Measurements from ENCODE around the gene SURF6.

SURF6 gene

DNA sequence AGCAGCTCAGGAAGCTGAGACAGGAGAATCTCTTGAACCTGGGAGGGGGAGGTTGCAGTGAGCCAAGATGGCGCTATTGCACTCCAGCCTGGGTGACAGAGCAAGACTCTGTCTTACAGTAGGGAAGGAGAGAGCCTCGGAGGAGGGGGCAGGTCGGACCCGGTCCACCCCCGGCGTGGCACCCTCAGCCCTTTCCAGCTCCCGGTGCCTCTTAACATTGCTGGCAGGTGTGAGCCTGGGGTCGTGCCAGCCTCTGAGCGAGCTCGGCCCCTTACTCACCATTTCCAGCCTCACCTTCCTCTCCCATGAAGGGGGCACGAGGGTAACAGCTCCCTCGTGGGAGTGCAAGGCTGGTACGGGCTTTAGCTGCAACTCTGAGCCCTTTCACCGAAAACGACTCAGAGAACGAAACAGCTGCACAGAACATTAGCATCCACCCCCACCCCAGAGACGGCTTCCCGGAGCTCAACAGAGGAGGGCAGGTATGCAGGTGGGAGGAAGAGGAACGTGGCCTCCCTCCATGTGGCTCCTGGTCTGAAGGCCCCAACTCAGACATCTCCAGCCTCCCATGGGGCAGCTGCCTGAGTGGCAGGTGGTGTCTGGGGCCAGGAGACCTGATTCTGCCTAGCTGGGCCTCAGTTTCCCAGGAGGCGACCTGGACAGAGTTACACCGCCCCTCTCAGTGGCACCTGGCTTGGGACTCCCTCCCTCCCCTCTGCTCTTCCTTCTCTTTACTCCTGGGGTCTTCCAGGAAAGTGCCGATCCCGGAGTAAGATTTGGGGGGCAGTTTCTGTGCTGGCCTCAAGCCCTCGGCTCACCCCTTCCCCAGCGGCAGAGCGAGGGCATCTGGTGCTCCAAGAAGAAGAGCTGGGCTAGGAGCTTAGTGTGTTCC is 32.5 kb downstream of the SURF6 start:
- H3K27ac ChIP-seq (ENCODE audit: extremely low read depth, low read depth, low read length), result no peak overlapping the region
- TF ChIP-seq ZNF600 (tag by site-specific recombination; IDR thresholded peaks at IDR 0.05) (no peak), ZNF112 (tag by site-specific recombination; IDR thresholded peaks at IDR 0.05) (no peak), ZNF280C (tag by site-specific recombination; IDR thresholded peaks at IDR 0.05) (no peak), ZNF19 (tag by site-specific recombination; IDR thresholded peaks at IDR 0.05; ENCODE audit: low read depth) (no peak), ZNF791 (tag by site-specific recombination; IDR thresholded peaks at IDR 0.05) (no peak), ZFP3 (tag by site-specific recombination; IDR thresholded peaks at IDR 0.05; ENCODE audit: low read depth) (no peak), ZNF510 (tag by site-specific recombination; IDR thresholded peaks at IDR 0.05; ENCODE audit: insufficient replicate concordance) (no peak), ZNF416 (tag by site-specific recombination; IDR thresholded peaks at IDR 0.05) (no peak), ZNF792 (tag by site-specific recombination; IDR thresholded peaks at IDR 0.05) (no peak), RBAK (tag by site-specific recombination; IDR thresholded peaks at IDR 0.05) (no peak)
- POLR2A ChIA-PET, result no interaction called here
- CTCF ChIA-PET, result interaction anchor here (0.7 kb wide), 1 partner anchor 9 kb away, joined by 5 read pairs; no protein-coding TSS in a partner anchor
- no peak overlapping the region for H3K4me3 ChIP-seq (ENCODE audit: low read depth, low read length)
- H3K9me3 ChIP-seq (ENCODE audit: control insufficient read depth, insufficient read depth, low read depth, low read length), result no peaks in the 10 kb centered on the region
- no peaks in the 10 kb centered on the region for H3K36me3 ChIP-seq (ENCODE audit: control insufficient read depth in 2 of 2, insufficient read depth in 1 of 2, low read length in 2 of 2)
- no peaks in the 10 kb centered on the region for H3K4me1 ChIP-seq (ENCODE audit: control insufficient read depth, insufficient read depth, low read length)

DNA sequence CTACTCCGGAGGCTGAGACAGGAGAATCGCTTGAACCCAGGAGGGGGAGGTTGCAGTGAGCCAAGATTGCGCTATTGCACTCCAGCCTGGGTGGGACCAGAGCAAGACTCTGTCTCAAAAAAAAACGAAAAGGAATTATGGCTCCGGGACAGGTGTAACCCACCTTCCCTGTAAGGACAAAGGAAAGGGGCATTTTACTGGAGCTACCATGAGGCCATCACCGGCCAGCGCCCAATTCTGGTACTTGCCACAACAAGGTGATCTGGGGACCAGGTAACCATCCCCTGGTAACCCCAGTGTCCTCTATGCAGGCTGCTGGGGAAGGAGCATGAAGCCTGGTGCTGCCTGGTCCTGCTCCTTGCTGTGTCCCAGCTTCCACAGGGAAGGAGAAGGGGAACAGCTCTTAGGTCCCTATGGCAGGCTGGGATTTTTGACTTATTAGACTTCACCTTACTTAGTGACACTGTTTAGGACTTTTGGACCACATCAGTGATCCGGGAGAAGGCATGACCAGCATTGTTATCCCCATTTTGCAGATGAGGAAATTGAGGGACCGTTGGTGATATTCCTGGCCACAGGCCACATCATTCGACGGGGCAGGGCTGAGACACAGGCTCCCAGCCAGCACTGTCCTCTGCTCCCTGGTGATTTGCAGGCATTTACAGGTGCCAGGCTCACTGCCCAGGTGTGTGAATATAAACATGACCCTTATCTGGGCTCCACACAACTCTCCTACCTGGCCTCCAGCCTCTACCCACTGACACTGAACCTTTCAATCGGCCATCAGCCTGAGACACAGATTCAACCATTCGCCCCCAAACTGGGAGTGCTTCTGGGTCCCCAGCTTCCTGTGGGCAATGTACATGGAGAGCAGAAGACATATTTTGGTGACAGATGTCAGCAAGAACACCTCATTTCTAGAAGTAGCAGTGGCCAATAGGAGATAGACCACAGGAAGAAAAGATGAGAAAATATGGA is 34.4 kb downstream of the SURF6 start:
- Histone ChIP-seq H3K4me1 (ENCODE audit: control insufficient read depth, insufficient read depth, low read length) (no peaks in the 10 kb centered on the region), H3K4me3 (ENCODE audit: low read depth, low read length) (no peak overlapping the region), H3K9me3 (ENCODE audit: control insufficient read depth, insufficient read depth, low read depth, low read length) (no peaks in the 10 kb centered on the region), H3K27ac (ENCODE audit: extremely low read depth, low read depth, low read length) (no peak overlapping the region), H3K36me3 (ENCODE audit: control insufficient read depth in 2 of 2, insufficient read depth in 1 of 2, low read length in 2 of 2) (no peaks in the 10 kb centered on the region)
- CTCF ChIA-PET, result interaction anchor here (0.6 to 1.0 kb wide), 2 partner anchors 114 to 439 kb away, joined by 3 read pairs; no protein-coding TSS in a partner anchor
- POLR2A ChIA-PET, result no interaction called here
- TF ChIP-seq, protein P1, sequence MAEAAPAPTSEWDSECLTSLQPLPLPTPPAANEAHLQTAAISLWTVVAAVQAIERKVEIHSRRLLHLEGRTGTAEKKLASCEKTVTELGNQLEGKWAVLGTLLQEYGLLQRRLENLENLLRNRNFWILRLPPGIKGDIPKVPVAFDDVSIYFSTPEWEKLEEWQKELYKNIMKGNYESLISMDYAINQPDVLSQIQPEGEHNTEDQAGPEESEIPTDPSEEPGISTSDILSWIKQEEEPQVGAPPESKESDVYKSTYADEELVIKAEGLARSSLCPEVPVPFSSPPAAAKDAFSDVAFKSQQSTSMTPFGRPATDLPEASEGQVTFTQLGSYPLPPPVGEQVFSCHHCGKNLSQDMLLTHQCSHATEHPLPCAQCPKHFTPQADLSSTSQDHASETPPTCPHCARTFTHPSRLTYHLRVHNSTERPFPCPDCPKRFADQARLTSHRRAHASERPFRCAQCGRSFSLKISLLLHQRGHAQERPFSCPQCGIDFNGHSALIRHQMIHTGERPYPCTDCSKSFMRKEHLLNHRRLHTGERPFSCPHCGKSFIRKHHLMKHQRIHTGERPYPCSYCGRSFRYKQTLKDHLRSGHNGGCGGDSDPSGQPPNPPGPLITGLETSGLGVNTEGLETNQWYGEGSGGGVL (tag by site-specific recombination; IDR thresholded peaks at IDR 0.05), result no peak
- TF ChIP-seq GLIS1 (tag by site-specific recombination; IDR thresholded peaks at IDR 0.05) (no peak), ZNF221 (tag by site-specific recombination; IDR thresholded peaks at IDR 0.05; ENCODE audit: borderline replicate concordance) (no peak), ZNF473 (tag by site-specific recombination; IDR thresholded peaks at IDR 0.05) (no peak), ZNF654 (tag by site-specific recombination; IDR thresholded peaks at IDR 0.05; ENCODE audit: low read depth) (no peak), ZNF776 (tag by site-specific recombination; IDR thresholded peaks at IDR 0.05; ENCODE audit: borderline replicate concordance) (no peak), CTCF (tag by site-specific recombination; IDR thresholded peaks at IDR 0.05) (no peak), ZIC2 (tag by site-specific recombination; IDR thresholded peaks at IDR 0.05) (no peak), ZNF521 (tag by site-specific recombination; IDR thresholded peaks at IDR 0.05) (no peak), ZNF391 (tag by site-specific recombination; IDR thresholded peaks at IDR 0.05; ENCODE audit: borderline replicate concordance, low read depth) (no peak), TRIM28 (IDR thresholded peaks at IDR 0.05; ENCODE audit: borderline replicate concordance, low read length) (no peak), ZNF747 (tag by site-specific recombination; IDR thresholded peaks at IDR 0.05) (no peak)
- TF ChIP-seq, protein P2, sequence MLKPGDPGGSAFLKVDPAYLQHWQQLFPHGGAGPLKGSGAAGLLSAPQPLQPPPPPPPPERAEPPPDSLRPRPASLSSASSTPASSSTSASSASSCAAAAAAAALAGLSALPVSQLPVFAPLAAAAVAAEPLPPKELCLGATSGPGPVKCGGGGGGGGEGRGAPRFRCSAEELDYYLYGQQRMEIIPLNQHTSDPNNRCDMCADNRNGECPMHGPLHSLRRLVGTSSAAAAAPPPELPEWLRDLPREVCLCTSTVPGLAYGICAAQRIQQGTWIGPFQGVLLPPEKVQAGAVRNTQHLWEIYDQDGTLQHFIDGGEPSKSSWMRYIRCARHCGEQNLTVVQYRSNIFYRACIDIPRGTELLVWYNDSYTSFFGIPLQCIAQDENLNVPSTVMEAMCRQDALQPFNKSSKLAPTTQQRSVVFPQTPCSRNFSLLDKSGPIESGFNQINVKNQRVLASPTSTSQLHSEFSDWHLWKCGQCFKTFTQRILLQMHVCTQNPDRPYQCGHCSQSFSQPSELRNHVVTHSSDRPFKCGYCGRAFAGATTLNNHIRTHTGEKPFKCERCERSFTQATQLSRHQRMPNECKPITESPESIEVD (tag by site-specific recombination; IDR thresholded peaks at IDR 0.05), result no peak
